ENCODE measurements around the gene USH2A.

DNA sequence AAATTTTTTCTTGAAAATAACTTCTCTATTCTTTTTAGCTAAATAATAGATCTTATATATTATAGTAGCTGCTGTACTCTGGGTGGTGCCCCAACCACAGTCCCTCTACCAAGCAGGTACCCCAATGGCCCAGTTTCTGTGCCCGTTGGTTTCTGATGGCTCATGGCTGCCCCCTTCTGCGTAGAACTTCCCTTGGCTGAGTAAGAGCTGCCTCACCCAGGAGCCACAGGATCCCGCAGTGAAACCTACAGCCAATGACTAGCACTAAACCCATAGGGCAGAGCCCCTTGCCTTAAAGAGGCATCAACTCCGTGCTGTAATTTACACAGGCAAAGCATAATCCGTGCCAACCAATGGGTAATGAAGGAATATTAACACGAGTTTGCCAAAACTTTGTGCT, 247.5 kb downstream of the USH2A start:
- TF ChIP-seq, protein P1, sequence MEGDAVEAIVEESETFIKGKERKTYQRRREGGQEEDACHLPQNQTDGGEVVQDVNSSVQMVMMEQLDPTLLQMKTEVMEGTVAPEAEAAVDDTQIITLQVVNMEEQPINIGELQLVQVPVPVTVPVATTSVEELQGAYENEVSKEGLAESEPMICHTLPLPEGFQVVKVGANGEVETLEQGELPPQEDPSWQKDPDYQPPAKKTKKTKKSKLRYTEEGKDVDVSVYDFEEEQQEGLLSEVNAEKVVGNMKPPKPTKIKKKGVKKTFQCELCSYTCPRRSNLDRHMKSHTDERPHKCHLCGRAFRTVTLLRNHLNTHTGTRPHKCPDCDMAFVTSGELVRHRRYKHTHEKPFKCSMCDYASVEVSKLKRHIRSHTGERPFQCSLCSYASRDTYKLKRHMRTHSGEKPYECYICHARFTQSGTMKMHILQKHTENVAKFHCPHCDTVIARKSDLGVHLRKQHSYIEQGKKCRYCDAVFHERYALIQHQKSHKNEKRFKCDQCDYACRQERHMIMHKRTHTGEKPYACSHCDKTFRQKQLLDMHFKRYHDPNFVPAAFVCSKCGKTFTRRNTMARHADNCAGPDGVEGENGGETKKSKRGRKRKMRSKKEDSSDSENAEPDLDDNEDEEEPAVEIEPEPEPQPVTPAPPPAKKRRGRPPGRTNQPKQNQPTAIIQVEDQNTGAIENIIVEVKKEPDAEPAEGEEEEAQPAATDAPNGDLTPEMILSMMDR (IDR thresholded peaks at IDR 0.05; ENCODE audit: low read length): no peak
- no peak for TF ChIP-seq EZH2 (optimal IDR thresholded peaks at IDR 0.05; ENCODE audit: low read depth, low read length)
